ENCODE results near the gene ATP6V1F.

The ATP6V1F gene

GRCh38 chr7:128867842-128868623 lies 5.4 kb downstream of the ATP6V1F start:
- DNase-seq (ENCODE audit: low read depth) = no peak

- no peak for DNase-seq (ENCODE audit: low read depth)
Measured at GRCh38 chr7:128868624-128869137, 6.0 kb downstream of the ATP6V1F start.

GRCh38 chr7:128869138-128869943 lies 6.7 kb downstream of the ATP6V1F start:
- DNase-seq (ENCODE audit: low read depth) = peak; percentile 10

- no peak for DNase-seq (ENCODE audit: low read depth)
Measured at GRCh38 chr7:128869944-128870285, 7.3 kb downstream of the ATP6V1F start.

- no peak for DNase-seq (ENCODE audit: low read depth)
Measured at GRCh38 chr7:128871050-128871449, 8.4 kb downstream of the ATP6V1F start.

- no peak for DNase-seq (ENCODE audit: low read depth)
Measured at GRCh38 chr7:128872394-128872824, 9.8 kb downstream of the ATP6V1F start.

GRCh38 chr7:128873234-128873633 lies 10.6 kb downstream of the ATP6V1F start:
- DNase-seq (ENCODE audit: low read depth) = no peak

GRCh38 chr7:128874140-128875031 lies 11.7 kb downstream of the ATP6V1F start:
- DNase-seq (ENCODE audit: low read depth) = no peak

- no peak for DNase-seq (ENCODE audit: low read depth)
Measured at GRCh38 chr7:128875523-128875948, 12.9 kb downstream of the ATP6V1F start.

GRCh38 chr7:128876127-128876526 lies 13.5 kb downstream of the ATP6V1F start:
- DNase-seq (ENCODE audit: low read depth) = no peak

- no peak for DNase-seq (ENCODE audit: low read depth)
Measured at GRCh38 chr7:128876586-128876977, 13.9 kb downstream of the ATP6V1F start.

GRCh38 chr7:128876978-128877755 lies 14.5 kb downstream of the ATP6V1F start:
- DNase-seq (ENCODE audit: low read depth) = no peak

GRCh38 chr7:128877756-128878120 lies 15.1 kb downstream of the ATP6V1F start:
- no peak for DNase-seq (ENCODE audit: low read depth)

- DNase-seq (ENCODE audit: low read depth) = no peak
Measured at GRCh38 chr7:128878226-128879105, 15.8 kb downstream of the ATP6V1F start.

GRCh38 chr7:128879461-128879938 lies 16.8 kb downstream of the ATP6V1F start:
- no peak for DNase-seq (ENCODE audit: low read depth)

- no peak for DNase-seq (ENCODE audit: low read depth)
Measured at GRCh38 chr7:128879939-128880746, 17.5 kb downstream of the ATP6V1F start.

- no peak for DNase-seq (ENCODE audit: low read depth)
Measured at GRCh38 chr7:128880791-128881457, 18.3 kb downstream of the ATP6V1F start.

GRCh38 chr7:128881458-128882125 lies 18.9 kb downstream of the ATP6V1F start:
- DNase-seq (ENCODE audit: low read depth) = no peak

Data from T follicular helper cell (primary cell).